GM23338 (cell line): ENCODE results near the gene ASAP2. TPM values are rescaled to one million over a fixed set of nuclear protein-coding genes. Genes with fewer than 3 reads are reported as not detected.

Experiments used
- ATAC-seq: fragments of 200-7000 bp; cut with Tn5 transposase; 3 replicates; pipeline ENCODE4 v1.9.1; 2020
- DNase-seq: peaks from one replicate; pipeline ENCODE4 v3.0.0-alpha.2; 2015; ENCODE audit warnings: low spot score
- H2AFZ ChIP-seq: fragments of 200-600 bp; sonication (generic); 2 replicates; pipeline ENCODE4 v1.8.0; 2016; ENCODE audit warnings: antibody characterized with exemption, mild to moderate bottlenecking, moderate library complexity
- H3F3A ChIP-seq: fragments of 200-600 bp; sonication (generic); replicated peaks from 2 replicates; pipeline ENCODE4 v1.8.0; 2017; ENCODE audit warnings: antibody characterized with exemption, mixed run types, low read depth
- H3K27ac ChIP-seq: fragments of 200-600 bp; sonication (generic); 2 replicates; pipeline ENCODE4 v1.6.1; 2016; ENCODE audit warnings: low read depth
- H3K27me3 ChIP-seq: fragments of 200-600 bp; sonication (generic); 2 replicates; pipeline ENCODE4 v1.8.0; 2016; ENCODE audit warnings: mild to moderate bottlenecking, mixed run types, moderate library complexity; ENCODE audit not compliant: insufficient read depth
- H3K36me3 ChIP-seq: fragments of 200-600 bp; sonication (generic); 2 replicates; pipeline ENCODE4 v1.8.0; 2016; ENCODE audit warnings: mild to moderate bottlenecking; ENCODE audit not compliant: insufficient read depth
- H3K4me1 ChIP-seq: fragments of 200-600 bp; sonication (generic); 2 replicates; pipeline ENCODE4 v1.8.0; 2016; ENCODE audit warnings: mild to moderate bottlenecking, moderate library complexity; ENCODE audit not compliant: insufficient read depth
- H3K4me2 ChIP-seq: fragments of 200-600 bp; sonication (generic); 2 replicates; pipeline ENCODE4 v1.7.1; 2017; ENCODE audit warnings: mixed run types
- H3K4me3 ChIP-seq: fragments of 200-600 bp; sonication (generic); 2 replicates; pipeline ENCODE4 v1.6.1; 2016; ENCODE audit warnings: mixed run types
- H3K79me2 ChIP-seq: fragments of 200-600 bp; sonication (generic); replicated peaks from 2 replicates; pipeline ENCODE4 v1.8.0; 2017; ENCODE audit warnings: mild to moderate bottlenecking; ENCODE audit not compliant: insufficient read depth
- H3K9me2 ChIP-seq: fragments of 200-600 bp; sonication (generic); 2 replicates; pipeline ENCODE4 v1.8.0; 2017; ENCODE audit not compliant: insufficient read depth
- H4K20me1 ChIP-seq: fragments of 200-600 bp; sonication (generic); replicated peaks from 2 replicates; pipeline ENCODE4 v1.8.0; 2017; ENCODE audit warnings: mild to moderate bottlenecking; ENCODE audit not compliant: insufficient read depth
- H3K27ac Mint-ChIP-seq: 2 replicates; pipeline ENCODE4 v1.8.0; 2020; ENCODE audit warnings: inconsistent platforms, mild to moderate bottlenecking, moderate library complexity, mixed read lengths
- H3K27me3 Mint-ChIP-seq: 3 replicates; pipeline ENCODE4 v1.8.0; 2022; ENCODE audit warnings: low read depth, mild to moderate bottlenecking, moderate library complexity, mixed read lengths, inconsistent platforms; ENCODE audit not compliant: insufficient read depth, poor library complexity
- H3K36me3 Mint-ChIP-seq: 3 replicates; pipeline ENCODE4 v1.8.0; 2021; ENCODE audit warnings: low read depth, mild to moderate bottlenecking, inconsistent platforms, moderate library complexity, mixed read lengths
- H3K4me1 Mint-ChIP-seq: 3 replicates; pipeline ENCODE4 v1.8.0; 2020; ENCODE audit warnings: mild to moderate bottlenecking, inconsistent platforms, mixed read lengths
- H3K4me3 Mint-ChIP-seq: 3 replicates; pipeline ENCODE4 v1.8.0; 2021; ENCODE audit warnings: moderate library complexity, mild to moderate bottlenecking, inconsistent platforms, mixed read lengths
- H3K9me3 Mint-ChIP-seq: 3 replicates; pipeline ENCODE4 v1.8.0; 2020; ENCODE audit warnings: moderate library complexity, mild to moderate bottlenecking, inconsistent platforms, mixed read lengths
- CREB1 ChIP-seq: fragments of 250-450 bp; sonication (Bioruptor Pico); IDR thresholded peaks from 2 replicates; pipeline ENCODE4 v1.5.0; 2020; ENCODE audit warnings: low read depth, mild to moderate bottlenecking, moderate library complexity
- CTCF ChIP-seq, 2 experiments: fragments of 200-600 bp in 1 of 2; sonication (generic) in 1 of 2; conservative IDR thresholded peaks; 2 replicates each; pipeline versions ENCODE4 v1.5.1 to v1.6.1; 2016 to 2017; ENCODE audit warnings: antibody characterized with exemption in 2 of 2, low read depth in 2 of 2, mild to moderate bottlenecking in 2 of 2, moderate library complexity in 1 of 2
- ETS1 ChIP-seq: IDR thresholded peaks from 2 replicates; pipeline ENCODE4 v1.6.1; 2016; ENCODE audit warnings: antibody characterized with exemption
- EZH2 ChIP-seq: fragments of 200-600 bp; sonication (generic); IDR thresholded peaks from one replicate; pipeline ENCODE4 v1.8.0; 2017; ENCODE audit warnings: antibody characterized with exemption, mild to moderate bottlenecking, low read depth; ENCODE audit not compliant: unreplicated experiment
- EZH2phosphoT487 ChIP-seq: fragments of 200-600 bp; sonication (generic); IDR thresholded peaks from one replicate; pipeline ENCODE4 v1.8.1; 2018; ENCODE audit warnings: antibody characterized with exemption; ENCODE audit not compliant: unreplicated experiment
- JUNB ChIP-seq: IDR thresholded peaks from one replicate; pipeline ENCODE4 v1.6.1; 2016; ENCODE audit warnings: antibody characterized with exemption; ENCODE audit not compliant: unreplicated experiment
- NANOG ChIP-seq: IDR thresholded peaks from 2 replicates; pipeline ENCODE4 v1.6.1; 2016; ENCODE audit warnings: antibody characterized with exemption, borderline replicate concordance
- POLR2AphosphoS5 ChIP-seq: IDR thresholded peaks from 2 replicates; pipeline ENCODE4 v1.6.1; 2016; ENCODE audit warnings: antibody characterized with exemption, low read depth
- REST ChIP-seq: IDR thresholded peaks from one replicate; pipeline ENCODE4 v1.6.1; 2018; ENCODE audit warnings: antibody characterized with exemption; ENCODE audit not compliant: unreplicated experiment
- STAT1 ChIP-seq: IDR thresholded peaks from one replicate; pipeline ENCODE4 v1.6.1; 2016; ENCODE audit warnings: antibody characterized with exemption; ENCODE audit not compliant: unreplicated experiment
- ZNF114 ChIP-seq: fragments of 250-450 bp; sonication (Bioruptor Pico); IDR thresholded peaks from 2 replicates; pipeline ENCODE4 v1.5.0; 2020; ENCODE audit warnings: mild to moderate bottlenecking, moderate library complexity
- ZNF331 ChIP-seq: fragments of 250-450 bp; sonication (Bioruptor Pico); IDR thresholded peaks from 2 replicates; pipeline ENCODE4 v1.5.0; 2020; ENCODE audit warnings: low read depth, mild to moderate bottlenecking, moderate library complexity
- ZNF462 ChIP-seq: fragments of 250-450 bp; sonication (Bioruptor Pico); IDR thresholded peaks from 2 replicates; pipeline ENCODE4 v1.5.0; 2020; ENCODE audit warnings: mild to moderate bottlenecking, moderate library complexity
- polyA plus RNA-seq: library from polyadenylated mRNA; unstranded; fragments of >200 nt; fragmentation: Nextera tagmentation; extraction: Ambion mirVana; gene quantifications from 2 replicates; pipeline ENCODE4 v1.2.1, GENCODE V29; 2016
- total RNA-seq: library from RNA; depleted of rRNA; stranded (reverse); fragments of >200 nt; shearing (Covaris generic); gene quantifications from 2 replicates; pipeline ENCODE4 v1.2.3, GENCODE V29; 2014

Gene ASAP2
- total and polyA plus RNA-seq, 2 experiments from 2014 or later = 2.6 to 15.6 TPM

GRCh38 chr2:9208875-9209274, 2.3 kb downstream of the ASAP2 start:
- 0 out of 2 replicates have a peak, but pooled peaks cover 3% of the 10 kb centered on the region for H3F3A ChIP-seq
- H3K4me3 ChIP-seq = no peak overlapping the region
- Mint-ChIP-seq H3K9me3 (no peaks in the 10 kb centered on the region), H3K36me3 (peaks cover 9% of the 10 kb centered on the region), H3K27ac (no peak overlapping the region), H3K4me3 (peak overlapping the region; percentile 90; the same call in 1 of the 3 replicates), H3K27me3 (peaks cover 15% of the 10 kb centered on the region), H3K4me1 (peaks cover 47% of the 10 kb centered on the region)
- peak overlapping the region; percentile 76 for H3K4me2 ChIP-seq
- DNase-seq (no peak), ATAC-seq (no peak)
- peaks cover 35% of the 10 kb centered on the region for H3K27me3 ChIP-seq
- H3K4me1 ChIP-seq = peaks cover 30% of the 10 kb centered on the region
- H3K79me2 ChIP-seq = peaks cover 48% of the 10 kb centered on the region
- no peak overlapping the region for H3K27ac ChIP-seq
- H3K36me3 ChIP-seq = no peaks in the 10 kb centered on the region
- H4K20me1 ChIP-seq = peaks cover 37% of the 10 kb centered on the region
- no peak overlapping the region for H2AFZ ChIP-seq
- H3K9me2 ChIP-seq = no peaks in the 10 kb centered on the region
- TF ChIP-seq EZH2 = no peak
- no peak for TF ChIP-seq CTCF (conservative IDR thresholded peaks at IDR 0.05; ENCODE audit: low read depth in 2 of 2)
- TF ChIP-seq REST = no peak
- TF ChIP-seq EZH2phosphoT487 = no peak
- no peak for TF ChIP-seq ZNF114
- no peak for TF ChIP-seq ZNF331 (CRISPR knock-in tag)
- no peak for TF ChIP-seq CREB1
- no peak for TF ChIP-seq ETS1
- TF ChIP-seq ZNF462 (CRISPR knock-in tag) = no peak
- no peak for TF ChIP-seq STAT1
- TF ChIP-seq POLR2AphosphoS5 = no peak
- TF ChIP-seq NANOG = no peak
- TF ChIP-seq JUNB = no peak
